Heart left ventricle (tissue), 13 donors: ENCODE measurements around the gene RTL9.

Experiments
- CTCF ChIP-seq, 12 donors: fragments of 200-600 bp; sonication (generic) in 4 of 12; IDR thresholded peaks; one replicate each; pipeline versions ENCODE4 v1.5.0 to v1.8.0; 2018 to 2022; ENCODE audit warnings: antibody characterized with exemption in 12 of 12, mild to moderate bottlenecking in 5 of 12
- POLR2A ChIP-seq, 2 donors: fragments of 450-650 bp; IDR thresholded peaks; one replicate each; pipeline ENCODE4 v1.6.1; 2017; ENCODE audit warnings: antibody characterized with exemption in 2 of 2, mild to moderate bottlenecking in 2 of 2, moderate library complexity in 2 of 2
- donor health status: ischemic (EF 13 %, LVEDD 7.1; RV severe dilation, severe dysfunction).
- donor health status: DM: no; HTN: yes; CAD: no.
- donor health status: DM: no; HTN: no; CAD: no.
- donor health status: ischemic (EF 25% LVEDD 6.9; RV normal size, moderate dysfunction).
- donor health status: ischemic (EF 25% LVEDD 5.7; RV mildly dilated, moderate dysfunction).
- donor health status: ischemic (EF 35%, LVEDD 5.7; RV mildly dilated, moderate dysfunction).
- donor health status: nonischemic (EF 11% LVEDD 7.7; RV severe dilation, severe dysfunction).
- donor health status: DM: yes; HTN: yes; CAD: no.
- donor health status: PGD.
- donor health status: ischemic (EF 29% LVEDD 5.4; RV normal size, mild dysfunction).
- donor health status: nonischemic (EF 23%, LVEDD 6.1; RV moderate dilation, normal function).

- peak in 1 of 12 donors; percentile 5 for TF ChIP-seq CTCF (IDR thresholded peaks at IDR 0.05)
- TF ChIP-seq POLR2A (IDR thresholded peaks at IDR 0.05): peak in 1 of 2 donors; percentile 34
Observed at GRCh38 chrX:110317820-110318663, 40.6 kb upstream of the RTL9 start, which contains the start of gene AMMECR1.
